Left cardiac atrium (tissue), 4 donors: Measurements from ENCODE around the gene ARMS2. TPM values are rescaled to one million over a fixed set of nuclear protein-coding genes. Genes with fewer than 3 reads are reported as not detected.
A peak's percentile ranks its signal among the peaks of the same experiment; 100 is the strongest.

Experiments
- ATAC-seq, 2 donors: fragments of 200-7000 bp; cut with Tn5 transposase; one replicate each; pipeline ENCODE4 v1.9.1; 2020; ENCODE audit warnings: mild to moderate bottlenecking in 2 of 2, moderate library complexity in 2 of 2
- DNase-seq: peaks from one replicate; pipeline ENCODE4 v3.0.0-alpha.2; 2020
- intact Hi-C, 2 donors: fragments of 100-400 bp; cut with DNase I; formaldehyde crosslinking; loops; one replicate each; pipeline versions ENCODE4 v1.14.1 to v1.15.1; 2022 to 2023
- total RNA-seq, 2 donors: library from RNA; stranded (reverse); fragmentation: NEBNext Ultra II Directional; extraction: Animal tissue kit (Norgen Biotek cat#: 25700); gene quantifications; one replicate each; pipeline ENCODE4 v1.2.1, GENCODE V29; 2021
- donor health status: DM: no; HTN: yes; CAD: no.
- donor health status: DM: no; HTN: yes; CAD: no; lungs with severe emphysema.
- donor health status: DM: yes; HTN: yes; CAD: no.
- donor health status: Dilated cardiomyopathy.

ARMS2 gene
- total RNA-seq, 2 donors from 2014 or later = not detected

- ATAC-seq = peak; percentile 63 to 76
- DNase-seq = no peak
- intact Hi-C loops = no loop called here
Measured at GRCh38 chr10:122485670-122486069, 31.2 kb downstream of the ARMS2 start.

DNA sequence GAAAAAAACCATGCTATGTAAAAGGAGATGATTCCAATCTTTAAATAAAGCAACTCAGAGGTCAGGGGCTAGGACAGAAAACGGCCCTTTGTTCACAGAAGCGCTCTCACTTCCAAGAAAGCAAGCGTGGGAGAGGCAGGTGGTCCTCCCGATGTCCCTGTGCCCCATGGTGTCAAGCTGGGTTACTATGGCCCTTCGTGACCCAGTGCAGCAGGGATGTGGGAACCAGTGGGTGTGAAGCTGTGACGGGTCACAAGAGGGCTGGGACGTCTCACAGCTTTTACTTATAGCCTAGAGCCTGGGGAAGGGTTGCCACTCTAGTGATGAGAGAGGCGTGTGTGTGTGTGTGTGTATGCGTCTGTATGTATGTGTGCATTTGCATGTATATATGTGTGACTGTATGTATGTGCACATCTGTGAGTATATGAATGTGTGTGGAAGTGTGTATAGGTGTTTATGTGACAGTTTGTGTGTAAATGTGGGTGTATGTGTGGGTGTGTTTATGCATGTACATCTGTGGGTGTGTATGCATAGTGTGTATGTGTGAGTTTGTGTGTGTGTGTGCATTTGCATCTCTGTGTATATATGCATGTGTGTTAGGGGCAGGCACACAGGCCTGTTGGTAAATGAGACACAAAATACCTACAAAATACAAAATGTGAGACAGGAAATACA, 32.1 kb downstream of the ARMS2 start:
- ATAC-seq (no peak), DNase-seq (no peak)
- intact Hi-C loops = no loop called here

- ATAC-seq = no peak
- DNase-seq = peak; percentile 50
- intact Hi-C loops = no loop called here
Measured at GRCh38 chr10:122487174-122487765, 32.8 kb downstream of the ARMS2 start.

DNA sequence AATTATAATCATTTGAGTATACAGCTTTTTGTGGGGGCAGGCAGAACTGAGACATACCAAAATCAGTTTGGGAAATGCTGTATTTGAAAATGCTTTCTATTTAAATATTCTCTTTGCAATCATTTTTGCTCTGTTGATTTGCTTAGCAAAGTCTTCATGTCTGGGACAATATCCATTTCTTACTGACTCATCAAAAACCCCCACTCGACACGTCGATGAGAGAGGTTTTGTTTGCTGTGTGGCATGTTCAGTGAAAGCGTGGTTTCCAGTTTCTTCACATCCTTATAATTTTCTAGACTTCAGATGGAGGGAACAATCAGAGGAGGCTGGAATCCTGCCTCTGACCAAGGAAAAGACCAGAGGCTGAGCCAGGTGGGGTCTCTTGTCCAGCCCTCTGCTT, 35.8 kb downstream of the ARMS2 start:
- no peak for ATAC-seq
- intact Hi-C loops = no loop called here
- DNase-seq = no peak

GRCh38 chr10:122490786-122491680, 36.6 kb downstream of the ARMS2 start:
- ATAC-seq (peak; percentile 39 to 76), DNase-seq (no peak)
- intact Hi-C loops = no loop called here

GRCh38 chr10:122492006-122492405, 37.6 kb downstream of the ARMS2 start:
- intact Hi-C loops = no loop called here
- ATAC-seq (no peak), DNase-seq (no peak)

GRCh38 chr10:122492999-122493481, 38.6 kb downstream of the ARMS2 start:
- intact Hi-C loops = no loop called here

GRCh38 chr10:122493761-122494160, 39.3 kb downstream of the ARMS2 start:
- ATAC-seq (no peak), DNase-seq (no peak)
- intact Hi-C loops = no loop called here

More at GRCh38 chr10:122492999-122493481, 38.6 kb downstream of the ARMS2 start:
- ATAC-seq = peak; percentile 19 to 68
- DNase-seq = no peak

DNA sequence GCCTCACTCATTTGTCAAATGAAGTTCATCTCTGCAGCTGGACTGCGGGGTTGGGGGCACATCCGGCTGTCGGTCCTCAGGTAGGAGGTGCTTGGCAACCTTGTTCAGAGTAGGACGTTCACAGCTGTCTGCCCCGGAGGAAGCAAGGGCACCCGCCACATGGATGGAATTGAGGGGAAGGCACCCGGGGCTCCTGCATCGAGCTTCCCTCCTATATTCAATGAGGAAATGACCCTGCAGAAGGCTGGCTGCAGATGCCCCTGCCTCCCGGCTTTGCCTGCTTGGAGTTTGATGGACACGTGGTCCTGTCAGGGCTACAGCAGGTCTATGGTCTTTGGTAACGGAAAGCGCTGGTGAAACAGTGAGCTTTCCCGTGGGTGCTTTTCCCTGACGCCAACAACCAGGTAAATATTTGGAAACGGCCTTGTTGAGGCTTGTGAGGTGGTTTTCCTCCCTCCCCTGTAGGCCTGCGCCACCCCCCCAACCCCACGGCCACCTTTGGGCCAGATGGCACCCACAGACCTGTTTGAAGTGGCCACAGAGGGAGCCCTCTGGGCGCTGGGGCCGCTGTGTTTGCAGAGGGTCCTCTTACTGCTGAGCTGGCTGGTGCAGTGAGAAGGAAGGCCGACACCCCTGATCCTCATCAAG, 39.8 kb downstream of the ARMS2 start:
- intact Hi-C loops = no loop called here
- ATAC-seq (no peak), DNase-seq (no peak)

DNA sequence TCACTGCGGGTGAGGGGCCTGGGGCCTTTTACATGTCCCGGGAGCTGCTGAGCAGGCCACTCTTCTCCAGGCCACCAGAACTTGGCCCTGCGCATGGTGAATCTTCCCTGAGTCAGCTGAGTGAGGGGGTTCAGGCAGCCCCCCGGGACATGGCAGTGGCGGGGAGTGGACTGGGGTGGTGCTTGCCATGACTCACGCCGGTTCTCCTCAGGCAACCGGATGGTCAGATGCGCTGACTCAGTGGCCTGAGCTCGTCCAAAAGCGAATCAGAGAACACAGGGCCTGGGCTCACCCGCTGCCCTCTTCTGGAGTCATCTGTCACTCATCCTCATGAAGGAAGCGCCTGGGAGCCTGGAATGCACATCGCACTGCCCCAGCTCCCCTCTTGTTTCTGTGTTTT, 40.4 kb downstream of the ARMS2 start:
- peak in 1 of 2 donors; percentile 28 for ATAC-seq
- DNase-seq = peak; percentile 59
- intact Hi-C loops = no loop called here

GRCh38 chr10:122495406-122496340, 41.2 kb downstream of the ARMS2 start:
- no peak for DNase-seq
- ATAC-seq = peak in 1 of 2 donors; percentile 45
- intact Hi-C loops = no loop called here

GRCh38 chr10:122497241-122497640, 42.8 kb downstream of the ARMS2 start:
- no peak for DNase-seq
- ATAC-seq = no peak
- intact Hi-C loops = no loop called here

- ATAC-seq = peak; percentile 59 to 60
- no peak for DNase-seq
- intact Hi-C loops = no loop called here
Measured at GRCh38 chr10:122498521-122498920, 44.1 kb downstream of the ARMS2 start.

- intact Hi-C loops = no loop called here
- DNase-seq = no peak
- ATAC-seq = peak; percentile 9 to 15
Measured at GRCh38 chr10:122499012-122499411, 44.6 kb downstream of the ARMS2 start.

DNA sequence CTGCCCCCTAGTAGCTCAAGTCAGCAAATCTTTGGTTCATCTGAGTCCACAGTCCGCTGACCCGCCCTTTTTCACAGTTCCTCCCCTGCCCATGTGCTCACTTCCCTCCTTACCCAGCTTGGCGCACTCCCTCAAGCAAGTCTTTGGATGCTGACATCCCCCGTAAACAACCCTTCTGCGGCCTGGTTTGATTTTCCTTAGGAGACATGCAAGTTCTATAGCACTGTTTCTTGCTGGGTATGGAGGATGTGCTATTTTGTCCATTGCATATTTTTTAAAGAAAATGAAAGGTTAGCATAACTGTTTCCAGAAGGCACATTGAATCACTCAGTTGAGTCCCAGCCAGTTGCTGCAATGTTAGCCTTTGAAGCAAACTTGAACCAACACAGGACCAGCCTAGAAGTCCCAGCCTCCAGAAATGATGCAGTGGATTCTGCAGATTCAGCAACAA, 45.1 kb downstream of the ARMS2 start:
- intact Hi-C loops = no loop called here
- no peak for DNase-seq
- ATAC-seq = peak; percentile 68 to 76

- DNase-seq (no peak), ATAC-seq (no peak)
- intact Hi-C loops = no loop called here
Measured at GRCh38 chr10:122500194-122500593, 45.7 kb downstream of the ARMS2 start.

DNA sequence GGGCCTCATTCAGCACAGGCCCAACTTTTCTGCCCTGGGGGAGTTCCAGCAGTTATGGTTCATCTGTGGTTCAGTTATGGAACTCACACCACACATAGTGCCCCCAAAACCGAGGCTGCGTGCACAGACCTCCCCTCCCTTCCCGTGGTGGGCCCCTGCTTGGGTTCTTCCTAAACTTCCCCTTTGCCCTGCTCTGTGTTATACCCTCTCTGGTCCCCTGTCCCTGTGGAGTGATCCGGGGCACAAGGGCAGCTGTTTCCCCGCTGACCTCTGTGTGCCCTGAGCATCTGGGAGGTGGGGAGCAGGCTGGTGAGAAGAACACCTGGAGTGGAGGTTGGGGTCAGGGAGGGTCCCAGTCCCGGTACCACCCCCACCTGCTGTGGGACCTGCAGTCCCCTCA, 46.3 kb downstream of the ARMS2 start:
- intact Hi-C loops = no loop called here
- ATAC-seq (no peak), DNase-seq (no peak)

DNA sequence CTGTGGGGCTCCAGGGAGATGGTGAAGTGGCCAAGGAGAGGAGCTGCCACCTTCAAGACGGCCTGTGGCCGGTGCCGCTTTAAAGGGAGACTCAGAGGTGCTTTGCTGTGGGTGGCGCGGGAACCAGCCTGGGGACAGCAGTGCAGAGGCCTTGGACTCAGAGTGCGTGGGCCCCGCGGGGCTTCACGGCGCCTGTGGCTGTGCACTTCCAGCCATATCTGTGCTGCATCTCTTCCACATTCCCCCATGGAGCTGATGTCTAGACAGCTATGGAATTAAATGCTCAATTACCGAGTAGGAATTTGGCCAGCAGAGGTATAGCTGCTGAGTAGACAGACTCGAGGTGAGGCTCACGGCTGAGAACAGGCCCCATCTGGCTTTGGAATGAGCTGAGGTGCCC, 48.6 kb downstream of the ARMS2 start:
- intact Hi-C loops = no loop called here
- no peak for ATAC-seq
- no peak for DNase-seq
